Measurements from ENCODE around the gene QSER1. TPM values are rescaled to one million over a fixed set of nuclear protein-coding genes. Genes with fewer than 3 reads are reported as not detected.
"Not testable (repeated sequence)": the region's sequence is repeated elsewhere in the genome, so short reads cannot be mapped to it uniquely, and the experiment has no call there.

The QSER1 gene
- total RNA-seq, 1 donor from 2014 or later: 17.9 TPM

- no peaks in the 10 kb centered on the region for H3K4me1 Mint-ChIP-seq (ENCODE audit: low read depth)
- H3K27ac Mint-ChIP-seq: no peak overlapping the region
- peaks cover 18% of the 10 kb centered on the region for H3K27me3 Mint-ChIP-seq (ENCODE audit: low read depth)
- DNase-seq (ENCODE audit: low spot score): no peak
- no peak overlapping the region for H3K4me3 Mint-ChIP-seq (ENCODE audit: low read depth)
- no peaks in the 10 kb centered on the region for H3K36me3 Mint-ChIP-seq (ENCODE audit: low read depth)
- intact Hi-C loops (cut with micrococcal nuclease): no loop called here
- no peaks in the 10 kb centered on the region for H3K9me3 Mint-ChIP-seq
Observed at GRCh38 chr11:32881286-32881685, 11.3 kb upstream of the QSER1 start.

DNA sequence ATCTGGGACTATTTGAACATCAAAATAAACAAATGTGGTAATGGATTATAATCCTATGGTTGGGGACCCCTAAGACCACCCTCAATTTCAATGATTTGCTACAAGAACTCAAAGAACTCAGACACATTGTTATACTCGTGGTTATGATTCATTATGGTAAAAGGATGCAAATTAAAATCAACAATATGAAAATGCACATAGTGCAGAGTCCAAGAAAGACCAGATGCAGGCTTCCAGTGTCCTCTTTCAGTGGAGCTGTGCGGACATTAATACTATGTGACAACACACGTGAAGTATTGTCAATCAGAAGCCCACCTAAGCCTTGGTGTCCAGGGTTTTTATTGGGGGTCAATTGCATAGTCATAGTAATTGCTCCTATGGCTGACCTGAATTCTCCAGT lies 9.2 kb upstream of the QSER1 start:
- no peak for DNase-seq (ENCODE audit: low spot score)
- Mint-ChIP-seq H3K4me3 (ENCODE audit: low read depth) (no peak overlapping the region), H3K27me3 (ENCODE audit: low read depth) (peaks cover 13% of the 10 kb centered on the region), H3K27ac (no peak overlapping the region), H3K9me3 (no peaks in the 10 kb centered on the region), H3K36me3 (ENCODE audit: low read depth) (no peaks in the 10 kb centered on the region), H3K4me1 (ENCODE audit: low read depth) (no peaks in the 10 kb centered on the region)
- intact Hi-C loops (cut with micrococcal nuclease): no loop called here

DNA sequence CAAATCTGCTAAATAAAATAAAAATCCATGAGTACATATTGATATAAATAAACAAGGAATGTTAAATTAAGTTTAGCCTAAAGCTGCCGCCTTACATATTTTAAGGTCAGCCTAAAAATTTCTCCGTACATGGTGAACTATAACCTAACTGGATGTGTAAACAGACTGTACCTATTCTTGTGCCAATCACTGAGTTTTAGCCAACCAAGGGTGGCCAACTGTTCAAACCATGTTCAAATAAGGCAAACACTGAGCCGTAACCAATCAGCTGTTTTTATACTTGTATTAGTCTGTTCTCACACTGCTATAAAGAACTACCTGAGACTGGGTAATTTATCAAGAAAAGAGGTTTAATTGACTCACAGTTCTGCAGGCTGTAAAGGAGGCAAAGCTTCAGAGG lies 8.6 kb upstream of the QSER1 start:
- intact Hi-C loops (cut with micrococcal nuclease): no loop called here
- no peaks in the 10 kb centered on the region for H3K36me3 Mint-ChIP-seq (ENCODE audit: low read depth)
- no peaks in the 10 kb centered on the region for H3K9me3 Mint-ChIP-seq
- no peak overlapping the region for H3K4me3 Mint-ChIP-seq (ENCODE audit: low read depth)
- H3K27me3 Mint-ChIP-seq (ENCODE audit: low read depth): peaks cover 10% of the 10 kb centered on the region
- H3K4me1 Mint-ChIP-seq (ENCODE audit: low read depth): no peaks in the 10 kb centered on the region
- no peak overlapping the region for H3K27ac Mint-ChIP-seq
- no peak for DNase-seq (ENCODE audit: low spot score)

DNA sequence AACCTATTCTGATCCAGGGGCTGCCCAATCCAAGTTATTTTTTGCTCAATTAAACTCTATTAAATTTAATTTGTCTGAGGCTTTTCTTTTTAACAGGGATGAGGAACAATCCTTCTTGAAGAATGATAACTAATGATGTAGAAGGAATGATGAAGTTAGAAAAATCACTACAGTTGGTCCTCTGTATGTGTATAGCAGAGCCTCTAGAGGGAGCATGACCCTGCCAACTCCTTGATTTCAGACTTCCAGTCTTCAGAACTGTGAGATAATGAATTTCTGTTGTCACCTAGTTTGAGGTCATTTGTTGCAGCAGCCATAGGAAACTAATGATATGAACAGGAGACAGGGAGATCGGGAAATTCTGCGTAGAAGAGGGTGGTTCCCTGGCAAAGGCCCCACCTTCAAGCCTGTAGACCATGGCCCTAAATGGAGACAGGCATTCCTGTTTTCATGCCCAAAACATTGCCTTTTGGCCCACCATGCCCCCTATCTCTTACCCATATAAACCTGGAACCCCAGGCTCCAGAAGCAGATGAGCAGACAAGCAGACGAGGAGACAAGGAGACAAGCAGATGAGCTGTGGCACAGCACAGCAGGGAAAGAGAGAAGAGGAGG lies 7.7 kb upstream of the QSER1 start:
- DNase-seq (ENCODE audit: low spot score): no peak
- intact Hi-C loops (cut with micrococcal nuclease): no loop called here
- no peak overlapping the region for H3K4me3 Mint-ChIP-seq (ENCODE audit: low read depth)

GRCh38 chr11:32885556-32885955 lies 7.1 kb upstream of the QSER1 start:
- intact Hi-C loops (cut with micrococcal nuclease): no loop called here
- H3K4me1 Mint-ChIP-seq (ENCODE audit: low read depth): peaks cover 2% of the 10 kb centered on the region
- no peak for DNase-seq (ENCODE audit: low spot score)

More for the DNA sequence above, 7.7 kb upstream of the QSER1 start:
- peaks cover 10% of the 10 kb centered on the region for H3K27me3 Mint-ChIP-seq (ENCODE audit: low read depth)
- no peaks in the 10 kb centered on the region for H3K9me3 Mint-ChIP-seq
- no peaks in the 10 kb centered on the region for H3K4me1 Mint-ChIP-seq (ENCODE audit: low read depth)
- no peaks in the 10 kb centered on the region for H3K36me3 Mint-ChIP-seq (ENCODE audit: low read depth)
- H3K27ac Mint-ChIP-seq: no peak overlapping the region

DNA sequence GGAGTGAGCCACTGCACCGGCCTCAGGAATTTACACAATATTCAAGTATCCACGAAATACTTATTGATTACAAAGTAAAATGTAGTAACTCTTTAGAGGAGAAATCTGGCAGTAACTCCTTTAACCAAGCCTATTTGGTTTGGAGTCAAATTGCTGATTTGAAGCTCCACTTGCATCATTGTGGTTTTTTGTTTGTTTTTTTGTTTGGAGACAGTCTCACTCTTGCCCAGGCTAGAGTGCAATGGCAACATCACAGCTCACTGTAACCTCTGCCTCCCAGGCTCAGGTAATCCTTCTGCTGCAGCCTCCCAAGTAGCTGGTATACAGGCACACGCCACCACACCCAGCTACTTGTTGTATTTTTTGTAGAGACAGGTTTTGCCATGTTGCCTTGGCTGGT lies 6.4 kb upstream of the QSER1 start:
- intact Hi-C loops (cut with micrococcal nuclease): no loop called here
- Mint-ChIP-seq H3K36me3 (ENCODE audit: low read depth) (no peaks in the 10 kb centered on the region), H3K9me3 (no peaks in the 10 kb centered on the region)

More at GRCh38 chr11:32885556-32885955, 7.1 kb upstream of the QSER1 start:
- H3K36me3 Mint-ChIP-seq (ENCODE audit: low read depth): no peaks in the 10 kb centered on the region
- peaks cover 12% of the 10 kb centered on the region for H3K27me3 Mint-ChIP-seq (ENCODE audit: low read depth)
- no peaks in the 10 kb centered on the region for H3K9me3 Mint-ChIP-seq
- no peak overlapping the region for H3K4me3 Mint-ChIP-seq (ENCODE audit: low read depth)
- no peak overlapping the region for H3K27ac Mint-ChIP-seq

GRCh38 chr11:32887707-32888383 lies 4.8 kb upstream of the QSER1 start:
- H3K27ac Mint-ChIP-seq; H3K36me3 Mint-ChIP-seq (ENCODE audit: low read depth); H3K27me3 Mint-ChIP-seq (ENCODE audit: low read depth); intact Hi-C loops (cut with micrococcal nuclease); H3K9me3 Mint-ChIP-seq; DNase-seq (ENCODE audit: low spot score); H3K4me3 Mint-ChIP-seq (ENCODE audit: low read depth): not testable (repeated sequence)
- peaks cover 12% of the 10 kb centered on the region for H3K4me1 Mint-ChIP-seq (ENCODE audit: low read depth)

More for the DNA sequence above, 6.4 kb upstream of the QSER1 start:
- Mint-ChIP-seq H3K4me3 (ENCODE audit: low read depth) (no peak overlapping the region), H3K27ac (no peak overlapping the region), H3K4me1 (ENCODE audit: low read depth) (peaks cover 2% of the 10 kb centered on the region), H3K27me3 (ENCODE audit: low read depth) (peaks cover 12% of the 10 kb centered on the region)
- DNase-seq (ENCODE audit: low spot score): no peak

DNA sequence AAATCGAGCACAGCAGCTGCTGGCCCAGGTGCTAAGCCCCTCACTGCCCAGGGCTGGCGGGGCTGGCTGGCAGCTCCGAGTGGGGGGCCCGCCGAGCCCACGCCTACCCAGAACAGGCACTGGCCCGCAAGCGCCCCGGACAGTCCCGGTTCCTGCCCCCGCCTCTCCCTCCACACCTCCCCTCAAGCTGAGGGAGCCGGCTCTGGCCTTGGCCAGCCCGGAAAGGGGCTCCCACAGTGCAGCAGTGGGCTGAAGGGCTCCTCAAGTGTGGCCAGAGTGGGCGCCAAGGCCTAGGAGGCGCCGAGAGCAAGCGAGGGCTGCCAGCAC lies 4.3 kb upstream of the QSER1 start:
- H3K27ac Mint-ChIP-seq; intact Hi-C loops (cut with micrococcal nuclease): not testable (repeated sequence)
- H3K4me1 Mint-ChIP-seq (ENCODE audit: low read depth): peaks cover 12% of the 10 kb centered on the region

GRCh38 chr11:32888805-32889204 lies 3.8 kb upstream of the QSER1 start:
- H3K4me1 Mint-ChIP-seq (ENCODE audit: low read depth): peaks cover 12% of the 10 kb centered on the region
- no peaks in the 10 kb centered on the region for H3K9me3 Mint-ChIP-seq
- H3K27ac Mint-ChIP-seq: no peak overlapping the region
- H3K4me3 Mint-ChIP-seq (ENCODE audit: low read depth): no peak overlapping the region
- intact Hi-C loops (cut with micrococcal nuclease): no loop called here
- no peak for DNase-seq (ENCODE audit: low spot score)
- H3K27me3 Mint-ChIP-seq (ENCODE audit: low read depth): peaks cover 9% of the 10 kb centered on the region
- no peaks in the 10 kb centered on the region for H3K36me3 Mint-ChIP-seq (ENCODE audit: low read depth)

More for the DNA sequence above, 4.3 kb upstream of the QSER1 start:
- not testable (repeated sequence) for H3K36me3 Mint-ChIP-seq (ENCODE audit: low read depth); DNase-seq (ENCODE audit: low spot score); H3K27me3 Mint-ChIP-seq (ENCODE audit: low read depth); H3K4me3 Mint-ChIP-seq (ENCODE audit: low read depth); H3K9me3 Mint-ChIP-seq

- Mint-ChIP-seq H3K27me3 (ENCODE audit: low read depth) (peaks cover 8% of the 10 kb centered on the region), H3K36me3 (ENCODE audit: low read depth) (peaks cover 6% of the 10 kb centered on the region), H3K4me1 (ENCODE audit: low read depth) (peaks cover 21% of the 10 kb centered on the region), H3K9me3 (no peaks in the 10 kb centered on the region), H3K27ac (no peak overlapping the region), H3K4me3 (ENCODE audit: low read depth) (peak overlapping the region; percentile 82)
- no peak for DNase-seq (ENCODE audit: low spot score)
- intact Hi-C loops (cut with micrococcal nuclease): loop anchor here (5.0 kb wide), 1 partner anchor 309 kb away; the partner anchor contains the start of gene EIF3M
Observed at GRCh38 chr11:32890843-32891656, 1.6 kb upstream of the QSER1 start.

- Mint-ChIP-seq H3K27me3 (ENCODE audit: low read depth) (peaks cover 8% of the 10 kb centered on the region), H3K36me3 (ENCODE audit: low read depth) (peaks cover 7% of the 10 kb centered on the region), H3K9me3 (no peaks in the 10 kb centered on the region), H3K4me1 (ENCODE audit: low read depth) (peaks cover 21% of the 10 kb centered on the region), H3K4me3 (ENCODE audit: low read depth) (peak overlapping the region; percentile 82), H3K27ac (peak overlapping the region; percentile 83)
- no peak for DNase-seq (ENCODE audit: low spot score)
- intact Hi-C loops (cut with micrococcal nuclease): loop anchor here (1.0 to 5.0 kb wide), 4 partner anchors 63 to 310 kb away; partner anchors contain the start of genes EIF3M and PRRG4
Observed at GRCh38 chr11:32891657-32892354, 805 bp upstream of the QSER1 start.

GRCh38 chr11:32893093-32893342 lies 407 bp downstream of the QSER1 start:
- intact Hi-C loops (cut with micrococcal nuclease): loop anchor here (2.0 to 5.0 kb wide), 2 partner anchors 64 to 311 kb away; partner anchors contain the start of genes EIF3M and PRRG4
- peaks cover 27% of the 10 kb centered on the region for H3K4me1 Mint-ChIP-seq (ENCODE audit: low read depth)
- H3K27me3 Mint-ChIP-seq (ENCODE audit: low read depth): peaks cover 8% of the 10 kb centered on the region
- DNase-seq (ENCODE audit: low spot score): no peak
- peak overlapping the region; percentile 98 for H3K4me3 Mint-ChIP-seq (ENCODE audit: low read depth)
- H3K36me3 Mint-ChIP-seq (ENCODE audit: low read depth): peaks cover 7% of the 10 kb centered on the region
- no peaks in the 10 kb centered on the region for H3K9me3 Mint-ChIP-seq
- no peak overlapping the region for H3K27ac Mint-ChIP-seq

All from activated T-helper 2 cell treated with anti-CD3 and anti-CD28 coated beads, Interferon-gamma antibody, Interleukin-2, Interleukin-4, amounts not matched to agents 10 μg/mL and 5 μg/mL and 100 μg/mL, durations not matched to agents 14 hours and 24 hours and 36 hours (primary cell).